Measurements from ENCODE around the gene RARRES2. TPM values are rescaled to one million over a fixed set of nuclear protein-coding genes. Genes with fewer than 3 reads are reported as not detected.

RARRES2 gene
- polyA plus RNA-seq, 1 donor (not counting 4 experiments of a cell fraction or from before 2014, with no cell fraction given), result not detected

GRCh38 chr7:150314639-150315239, 26.7 kb downstream of the RARRES2 start:
- no peak for DNase-seq (ENCODE audit: low read depth, low spot score)
- H3K27me3 ChIP-seq (ENCODE audit: control insufficient read depth, extremely low read depth, insufficient read depth, low read length), result no peaks in the 10 kb centered on the region
- H4K20me1 ChIP-seq (ENCODE audit: control insufficient read depth, extremely low read depth, insufficient read depth, low read length), result no peaks in the 10 kb centered on the region
- H3K27ac ChIP-seq (ENCODE audit: control insufficient read depth, insufficient read depth, low read length), result no peak overlapping the region
- TF ChIP-seq CTCF (optimal IDR thresholded peaks at IDR 0.05 in 1 of 3, IDR thresholded peaks at IDR 0.05 in 1 of 3, conservative IDR thresholded peaks at IDR 0.05 in 1 of 3; ENCODE audit: extremely low read depth in 1 of 3, insufficient read depth in 2 of 3, low read length in 3 of 3), result no peak
- no peak for TF ChIP-seq EZH2 (IDR thresholded peaks at IDR 0.05; ENCODE audit: low read length)
- H3K4me1 ChIP-seq (ENCODE audit: control insufficient read depth, extremely low read depth, insufficient read depth, low read length), result no peaks in the 10 kb centered on the region
- dilution Hi-C loops (cut with MboI; ENCODE audit: extremely low pct_ligation_motif_present, low sequenced_read_pairs), result no loop called here
- no peaks in the 10 kb centered on the region for H3K36me3 ChIP-seq (ENCODE audit: control insufficient read depth in 2 of 2, extremely low read depth in 1 of 2, insufficient read depth in 2 of 2, low read length in 2 of 2)
- no peaks in the 10 kb centered on the region for H3K79me2 ChIP-seq (ENCODE audit: control insufficient read depth, insufficient read depth, low read length)
- H3K9me3 ChIP-seq (ENCODE audit: control insufficient read depth, low read depth, low read length), result no peaks in the 10 kb centered on the region
- H3K9ac ChIP-seq (ENCODE audit: control insufficient read depth, extremely low read depth, insufficient read depth, low read length), result no peak overlapping the region
- H3K9me1 ChIP-seq (ENCODE audit: control insufficient read depth, extremely low read depth, insufficient read depth, low read length), result no peaks in the 10 kb centered on the region
- no peak overlapping the region for H3K4me2 ChIP-seq (ENCODE audit: control insufficient read depth, extremely low read depth, insufficient read depth, low read depth, low read length)
- no peak overlapping the region for H2AFZ ChIP-seq (ENCODE audit: control insufficient read depth, low read length)
- FAIRE-seq, result no peak
- H3K4me3 ChIP-seq (ENCODE audit: control insufficient read depth in 2 of 3, extremely low read depth in 1 of 3, insufficient read depth in 2 of 3, low read depth in 1 of 3, low read length in 3 of 3), result no peak overlapping the region

GRCh38 chr7:150313870-150314269, 27.6 kb downstream of the RARRES2 start:
- Histone ChIP-seq H3K79me2 (ENCODE audit: control insufficient read depth, insufficient read depth, low read length) (no peaks in the 10 kb centered on the region), H4K20me1 (ENCODE audit: control insufficient read depth, extremely low read depth, insufficient read depth, low read length) (no peaks in the 10 kb centered on the region), H3K27me3 (ENCODE audit: control insufficient read depth, extremely low read depth, insufficient read depth, low read length) (no peaks in the 10 kb centered on the region), H3K36me3 (ENCODE audit: control insufficient read depth in 2 of 2, extremely low read depth in 1 of 2, insufficient read depth in 2 of 2, low read length in 2 of 2) (no peaks in the 10 kb centered on the region), H3K9me3 (ENCODE audit: control insufficient read depth, low read depth, low read length) (no peaks in the 10 kb centered on the region), H3K4me1 (ENCODE audit: control insufficient read depth, extremely low read depth, insufficient read depth, low read length) (no peaks in the 10 kb centered on the region), H3K9ac (ENCODE audit: control insufficient read depth, extremely low read depth, insufficient read depth, low read length) (no peak overlapping the region), H3K4me2 (ENCODE audit: control insufficient read depth, extremely low read depth, insufficient read depth, low read depth, low read length) (no peak overlapping the region), H3K9me1 (ENCODE audit: control insufficient read depth, extremely low read depth, insufficient read depth, low read length) (no peaks in the 10 kb centered on the region), H2AFZ (ENCODE audit: control insufficient read depth, low read length) (no peak overlapping the region), H3K4me3 (ENCODE audit: control insufficient read depth in 2 of 3, extremely low read depth in 1 of 3, insufficient read depth in 2 of 3, low read depth in 1 of 3, low read length in 3 of 3) (no peak overlapping the region), H3K27ac (ENCODE audit: control insufficient read depth, insufficient read depth, low read length) (no peak overlapping the region)
- no peak for DNase-seq (ENCODE audit: low read depth, low spot score)
- TF ChIP-seq CTCF (optimal IDR thresholded peaks at IDR 0.05 in 1 of 3, IDR thresholded peaks at IDR 0.05 in 1 of 3, conservative IDR thresholded peaks at IDR 0.05 in 1 of 3; ENCODE audit: extremely low read depth in 1 of 3, insufficient read depth in 2 of 3, low read length in 3 of 3) (no peak), EZH2 (IDR thresholded peaks at IDR 0.05; ENCODE audit: low read length) (no peak)
- dilution Hi-C loops (cut with MboI; ENCODE audit: extremely low pct_ligation_motif_present, low sequenced_read_pairs), result no loop called here
- no peak for FAIRE-seq
